NCI-H345 treated with DMSO at 0.1 percent for 48 hours (cell line): Measurements from ENCODE around the gene COX7A2.

ENCODE experiments used
- DNase-seq: peaks from one replicate; lab custom pipeline; 2025; ENCODE audit not compliant: unreplicated experiment; lab: John Stamatoyannopoulos, UW

Gene COX7A2

DNA sequence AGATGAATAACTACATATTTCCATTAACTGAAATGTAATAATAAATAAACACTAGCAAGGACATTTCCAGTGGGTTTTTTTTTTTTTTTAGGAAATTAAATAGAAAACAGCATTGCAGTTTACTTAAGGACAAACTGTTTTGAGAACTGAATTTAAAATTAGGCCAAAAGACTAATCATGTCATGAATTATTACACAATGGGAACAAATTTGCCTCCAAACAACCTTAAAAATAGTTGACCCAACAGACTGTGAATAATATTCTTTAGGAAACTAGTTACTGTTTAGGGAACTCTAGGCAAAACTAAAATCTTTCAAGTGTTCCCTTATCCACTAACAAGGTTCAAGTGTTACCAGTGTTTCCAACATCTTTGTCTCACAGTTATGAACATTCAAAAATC lies 21.3 kb downstream of the COX7A2 start:
- DNase-seq = no peak

DNA sequence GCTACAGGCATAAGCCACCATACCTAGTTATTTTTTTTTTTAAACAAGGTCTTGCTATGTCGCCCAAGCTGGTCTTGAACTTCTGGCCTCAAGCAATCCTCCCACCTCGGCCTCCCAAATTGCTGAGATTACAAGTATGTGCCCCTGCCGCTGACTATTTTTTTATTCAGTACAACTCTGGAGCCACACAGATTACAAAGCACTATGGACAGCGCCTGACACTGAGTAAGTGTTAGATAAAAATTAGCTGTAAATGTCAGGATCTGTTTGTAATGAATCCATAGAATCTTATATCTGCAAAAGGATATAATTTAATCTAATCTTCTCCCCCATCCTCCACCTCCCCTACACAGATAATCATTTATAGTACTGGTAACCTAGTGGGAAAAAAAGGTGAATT lies 22.5 kb downstream of the COX7A2 start:
- no peak for DNase-seq

GRCh38 chr6:75220357-75220756 lies 23.2 kb downstream of the COX7A2 start:
- no peak for DNase-seq

- DNase-seq = no peak
These were observed 24.3 kb downstream of the COX7A2 start for GRCh38 chr6:75219263-75219662.

DNA sequence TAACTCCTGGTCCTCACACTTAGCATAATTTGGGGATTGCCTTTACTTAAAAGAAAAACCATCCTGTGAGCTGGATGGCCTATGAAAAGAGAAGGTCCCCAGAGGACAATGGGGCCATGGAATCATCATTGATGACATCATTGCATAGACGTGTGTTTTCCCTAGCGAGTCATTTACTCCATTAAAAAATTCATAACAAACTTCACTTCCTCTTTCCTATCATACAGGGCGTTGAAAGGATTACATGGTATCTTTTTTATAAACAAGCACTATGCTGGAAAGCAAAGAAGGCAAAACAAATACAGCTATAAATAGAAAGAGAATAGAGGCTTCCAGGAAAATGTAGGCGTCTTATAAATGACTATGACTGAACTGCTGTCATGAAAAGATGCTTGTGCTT lies 26.4 kb downstream of the COX7A2 start:
- DNase-seq = no peak

DNA sequence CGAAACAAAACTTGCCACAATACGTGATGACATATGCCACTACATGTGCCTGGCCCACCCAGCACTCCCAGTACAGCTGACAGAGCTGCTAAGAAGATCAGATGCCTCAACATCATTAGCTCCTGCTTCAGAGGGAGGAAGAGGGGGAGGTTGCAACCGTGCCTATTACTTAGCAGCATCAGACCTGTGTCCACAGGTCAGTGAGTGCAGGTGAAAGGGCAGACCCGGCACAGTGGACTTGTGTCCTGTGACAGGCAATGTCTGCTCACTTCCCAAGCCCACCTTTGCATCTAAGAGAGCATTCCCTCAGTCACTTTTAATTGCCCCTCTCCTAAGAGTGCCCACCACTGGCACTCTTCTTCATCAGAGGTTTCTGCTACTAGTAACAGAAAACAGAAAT lies 28.3 kb downstream of the COX7A2 start:
- no peak for DNase-seq

DNA sequence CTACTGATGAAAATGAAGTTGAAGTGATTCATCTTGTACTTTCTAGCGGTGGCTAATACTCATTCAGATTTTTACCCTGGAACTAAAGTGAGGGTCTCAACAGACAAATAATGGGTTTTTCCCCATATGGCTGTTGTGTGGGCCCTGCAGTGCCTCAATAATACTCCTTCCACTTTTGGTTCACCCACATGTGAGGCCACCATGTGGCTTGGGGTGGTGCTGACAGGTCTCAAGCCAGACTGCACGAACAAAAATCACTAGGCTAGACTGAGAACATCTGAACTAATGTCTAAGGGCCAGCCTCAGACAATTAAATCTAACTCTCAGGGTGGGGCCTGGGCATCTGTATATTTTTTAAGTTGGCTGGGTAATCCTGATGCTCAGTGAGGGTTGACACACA lies 29.9 kb downstream of the COX7A2 start:
- DNase-seq = no peak

DNA sequence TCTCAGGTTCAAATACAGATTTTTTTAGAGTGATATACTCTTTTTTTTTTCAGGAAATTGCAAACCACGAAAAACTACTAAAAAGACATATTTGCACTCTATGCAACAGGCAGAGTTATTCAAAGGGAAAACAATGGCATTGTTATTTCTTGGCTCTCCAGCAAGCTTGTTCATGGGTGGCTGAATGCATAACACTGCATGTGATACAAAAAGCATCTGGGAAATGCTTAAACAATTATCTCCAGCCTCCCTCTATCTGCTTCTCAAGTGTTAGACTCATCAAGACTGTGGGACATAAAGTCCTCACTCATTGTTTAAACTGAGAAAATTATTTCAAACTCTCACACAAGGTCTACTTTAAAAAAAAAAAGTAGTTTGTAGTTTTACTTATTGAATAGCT lies 30.5 kb downstream of the COX7A2 start:
- DNase-seq = no peak

DNA sequence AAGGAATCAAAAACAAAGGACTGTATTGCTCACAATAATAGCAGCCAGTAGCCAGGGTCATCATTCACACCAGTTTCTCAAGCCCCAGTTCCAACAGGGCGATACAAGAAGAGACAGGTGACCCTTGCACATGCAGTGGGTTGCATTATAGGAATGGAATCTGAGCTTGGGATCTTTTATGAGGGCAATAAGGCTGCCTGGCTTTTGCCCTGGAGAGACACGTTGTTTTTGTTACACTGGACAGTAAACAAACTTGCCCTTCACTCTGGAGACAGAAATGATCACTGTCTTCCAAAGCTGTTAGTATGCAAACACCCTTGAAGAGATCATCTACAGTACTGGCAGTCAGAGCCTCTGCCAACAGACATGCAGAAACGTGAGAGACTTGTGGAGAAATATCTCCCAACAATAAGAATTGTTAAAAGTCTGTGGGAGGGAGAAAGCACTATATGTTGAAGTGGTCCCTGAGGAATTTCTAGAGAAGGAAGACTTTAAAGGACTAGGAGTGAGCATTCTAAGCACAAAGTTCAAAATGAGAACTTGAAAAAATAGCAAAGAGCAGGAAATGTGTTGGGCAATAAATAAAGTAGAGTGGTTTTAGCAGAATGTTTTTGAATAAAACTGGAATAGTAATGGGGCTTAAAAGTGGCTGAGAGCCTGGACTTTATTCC lies 31.5 kb downstream of the COX7A2 start:
- no peak for DNase-seq

GRCh38 chr6:75210885-75211739 lies 32.5 kb downstream of the COX7A2 start:
- peak; percentile 50 for DNase-seq

DNA sequence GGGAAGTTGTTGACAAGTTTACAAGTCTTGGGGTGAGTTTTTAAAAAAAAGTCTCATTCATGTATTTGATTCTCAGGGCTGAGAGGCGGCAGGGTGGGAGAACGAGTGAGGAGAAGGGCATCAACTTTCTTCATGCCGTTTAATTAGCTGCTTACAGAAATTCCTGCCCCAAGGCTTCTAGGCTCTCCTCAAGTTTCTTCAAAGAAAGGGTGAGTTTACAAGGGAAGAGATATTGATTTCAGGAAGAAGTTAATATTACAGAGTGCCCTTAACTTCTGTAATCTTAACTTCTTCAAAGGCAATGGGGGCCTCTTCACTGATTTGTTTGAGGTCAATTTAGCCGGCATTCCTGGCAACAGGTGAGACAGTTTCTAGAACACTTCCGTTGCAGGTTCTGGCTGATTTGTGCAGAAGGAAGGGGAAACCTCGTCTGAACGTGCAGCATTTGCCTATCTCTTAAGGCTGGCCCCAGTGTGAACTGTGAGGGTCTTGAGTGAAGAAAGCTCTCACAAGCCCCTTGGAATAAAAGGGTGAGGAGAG lies 34.3 kb downstream of the COX7A2 start:
- DNase-seq = no peak

- peak; percentile 53 for DNase-seq
These were observed 35.1 kb downstream of the COX7A2 start for GRCh38 chr6:75208298-75209183.

DNA sequence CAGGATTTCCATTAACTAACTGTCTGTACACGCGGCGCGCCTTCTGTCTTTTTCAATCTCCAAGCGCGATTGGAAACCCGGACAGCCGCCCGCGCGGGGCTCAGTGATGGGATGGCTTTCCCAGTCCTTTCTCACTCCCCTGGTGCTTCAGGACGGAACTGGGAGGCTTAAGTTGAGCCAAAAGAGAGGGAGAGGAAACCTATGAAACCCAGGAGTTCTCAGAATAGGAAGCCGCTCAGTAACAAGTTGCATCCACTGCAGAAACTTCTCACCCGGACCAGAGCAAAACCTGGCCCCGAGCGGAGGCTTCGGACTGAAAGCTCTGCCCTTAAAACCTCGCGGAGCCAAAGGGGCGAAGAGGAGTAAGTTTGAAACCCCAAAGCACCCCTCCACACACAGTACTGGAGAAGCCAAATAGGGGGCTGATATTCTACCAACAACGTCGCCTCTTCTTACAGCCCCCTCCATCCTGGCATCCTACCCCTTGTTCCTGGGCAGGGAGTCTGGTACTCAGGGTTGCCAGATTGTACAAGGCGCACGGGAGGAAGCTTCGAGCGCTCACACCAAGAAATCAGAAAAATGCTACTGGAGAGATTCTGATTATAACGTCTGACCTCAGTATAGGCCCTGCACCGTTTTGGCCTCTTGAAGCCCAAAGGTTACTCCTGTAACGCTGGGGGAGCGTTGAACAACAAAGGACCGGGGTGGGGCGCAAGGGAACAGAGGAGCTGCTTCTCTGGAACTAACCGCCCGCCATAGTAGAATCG lies 36.8 kb downstream of the COX7A2 start:
- no peak for DNase-seq

GRCh38 chr6:75205776-75206575 lies 37.6 kb downstream of the COX7A2 start, which contains the start of gene COL12A1:
COL12A1 (minus strand) TSS chr6:75206053; CDS start chr6:75202792, 3,261 bp downstream.
- DNase-seq = no peak

- DNase-seq = peak; percentile 21
These were observed 38.4 kb downstream of the COX7A2 start for GRCh38 chr6:75204959-75205775.

- DNase-seq = peak; percentile 43
These were observed 39.2 kb downstream of the COX7A2 start for GRCh38 chr6:75204217-75204958.

GRCh38 chr6:75203721-75204120 lies 39.9 kb downstream of the COX7A2 start:
- DNase-seq = no peak

- DNase-seq = no peak
These were observed 40.9 kb downstream of the COX7A2 start for GRCh38 chr6:75202676-75203131.
